ENCODE data around the gene CLNK. TPM values are rescaled to one million over a fixed set of nuclear protein-coding genes. Genes with fewer than 3 reads are reported as not detected.

Gene CLNK
- total RNA-seq, 2 donors from 2014 or later = not detected

GRCh38 chr4:10490996-10491395 is 193.6 kb downstream of the CLNK start:
- Mint-ChIP-seq H3K36me3 (ENCODE audit: low read depth) (no peaks in the 10 kb centered on the region), H3K4me1 (no peaks in the 10 kb centered on the region), H3K27ac (no peak overlapping the region), H3K9me3 (no peaks in the 10 kb centered on the region), H3K4me3 (no peak overlapping the region), H3K27me3 (peaks cover 18% of the 10 kb centered on the region)
- ATAC-seq (replicated peaks) = no peak

GRCh38 chr4:10482913-10483312 is 201.7 kb downstream of the CLNK start:
- Mint-ChIP-seq H3K36me3 (ENCODE audit: low read depth) (no peaks in the 10 kb centered on the region), H3K27ac (no peak overlapping the region), H3K4me3 (no peak overlapping the region), H3K27me3 (peaks cover 25% of the 10 kb centered on the region), H3K4me1 (no peaks in the 10 kb centered on the region), H3K9me3 (no peaks in the 10 kb centered on the region)
- ATAC-seq (replicated peaks) = no peak

DNA sequence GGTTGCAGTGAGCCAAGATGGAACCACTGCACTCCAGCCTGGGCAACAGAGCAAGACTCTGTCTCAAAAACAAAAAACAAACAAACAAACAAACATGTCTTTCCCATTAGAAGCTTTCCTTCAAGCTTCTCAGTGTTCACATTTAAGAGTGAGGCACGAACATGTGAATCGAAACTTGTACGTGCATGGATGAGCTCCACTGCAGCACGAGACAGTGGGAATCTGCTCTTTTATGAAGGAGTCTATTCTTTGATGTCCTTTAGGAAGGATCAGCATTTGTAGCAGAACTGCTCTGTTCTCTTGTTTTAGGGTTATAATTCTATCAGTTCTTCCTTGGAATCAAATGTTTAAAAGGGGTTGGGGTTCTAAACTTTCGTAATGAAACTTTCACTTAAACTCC is 204.0 kb downstream of the CLNK start:
- no peak overlapping the region for H3K4me3 Mint-ChIP-seq
- no peaks in the 10 kb centered on the region for H3K36me3 Mint-ChIP-seq (ENCODE audit: low read depth)
- H3K4me1 Mint-ChIP-seq = no peaks in the 10 kb centered on the region

GRCh38 chr4:10478621-10479020 is 205.9 kb downstream of the CLNK start:
- Mint-ChIP-seq H3K9me3 (no peaks in the 10 kb centered on the region), H3K27me3 (peaks cover 17% of the 10 kb centered on the region), H3K4me3 (no peak overlapping the region), H3K27ac (no peak overlapping the region), H3K4me1 (no peaks in the 10 kb centered on the region), H3K36me3 (ENCODE audit: low read depth) (no peaks in the 10 kb centered on the region)
- no peak for ATAC-seq (replicated peaks)

More for the DNA sequence above, 204.0 kb downstream of the CLNK start:
- no peak for ATAC-seq (replicated peaks)
- Mint-ChIP-seq H3K27ac (no peak overlapping the region), H3K9me3 (no peaks in the 10 kb centered on the region), H3K27me3 (peaks cover 13% of the 10 kb centered on the region)

GRCh38 chr4:10470505-10470904 is 214.1 kb downstream of the CLNK start:
- H3K27ac Mint-ChIP-seq = no peak overlapping the region
- H3K4me1 Mint-ChIP-seq = no peaks in the 10 kb centered on the region
- no peak for ATAC-seq (replicated peaks)
- no peak overlapping the region for H3K4me3 Mint-ChIP-seq
- H3K9me3 Mint-ChIP-seq = no peaks in the 10 kb centered on the region
- no peaks in the 10 kb centered on the region for H3K36me3 Mint-ChIP-seq (ENCODE audit: low read depth)
- peaks cover 12% of the 10 kb centered on the region for H3K27me3 Mint-ChIP-seq

DNA sequence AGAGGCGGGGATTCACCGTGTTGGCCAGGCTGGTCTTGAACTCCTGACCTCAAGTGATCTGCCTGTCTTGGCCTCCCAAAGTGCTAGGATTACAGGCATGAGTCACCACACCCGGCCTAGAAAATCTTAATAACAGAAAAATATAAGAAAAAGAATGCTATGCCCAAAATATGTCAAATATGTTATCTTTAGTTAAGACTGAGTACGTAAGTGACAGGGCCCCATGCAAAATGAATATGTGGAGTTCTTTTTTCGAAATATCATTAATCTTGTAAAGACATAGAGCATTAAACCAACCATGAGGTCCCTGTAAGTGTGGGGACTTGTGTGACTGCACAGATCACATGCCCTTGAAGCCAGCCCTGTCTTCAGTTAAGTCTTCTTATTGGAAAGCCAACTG is 218.4 kb downstream of the CLNK start:
- no peaks in the 10 kb centered on the region for H3K4me1 Mint-ChIP-seq
- no peak overlapping the region for H3K4me3 Mint-ChIP-seq
- no peak for ATAC-seq (replicated peaks)
- no peak overlapping the region for H3K27ac Mint-ChIP-seq
- no peaks in the 10 kb centered on the region for H3K36me3 Mint-ChIP-seq (ENCODE audit: low read depth)
- H3K27me3 Mint-ChIP-seq = peaks cover 31% of the 10 kb centered on the region
- H3K9me3 Mint-ChIP-seq = no peaks in the 10 kb centered on the region

GRCh38 chr4:10462876-10463275 is 221.7 kb downstream of the CLNK start:
- no peaks in the 10 kb centered on the region for H3K9me3 Mint-ChIP-seq

GRCh38 chr4:10461850-10462400 is 222.6 kb downstream of the CLNK start:
- peaks cover 12% of the 10 kb centered on the region for H3K4me1 Mint-ChIP-seq
- H3K27ac Mint-ChIP-seq = no peak overlapping the region

More at GRCh38 chr4:10462876-10463275, 221.7 kb downstream of the CLNK start:
- no peaks in the 10 kb centered on the region for H3K36me3 Mint-ChIP-seq (ENCODE audit: low read depth)
- peaks cover 12% of the 10 kb centered on the region for H3K4me1 Mint-ChIP-seq
- no peak overlapping the region for H3K27ac Mint-ChIP-seq
- ATAC-seq (replicated peaks) = no peak
- no peak overlapping the region for H3K4me3 Mint-ChIP-seq
- H3K27me3 Mint-ChIP-seq = peaks cover 35% of the 10 kb centered on the region

DNA sequence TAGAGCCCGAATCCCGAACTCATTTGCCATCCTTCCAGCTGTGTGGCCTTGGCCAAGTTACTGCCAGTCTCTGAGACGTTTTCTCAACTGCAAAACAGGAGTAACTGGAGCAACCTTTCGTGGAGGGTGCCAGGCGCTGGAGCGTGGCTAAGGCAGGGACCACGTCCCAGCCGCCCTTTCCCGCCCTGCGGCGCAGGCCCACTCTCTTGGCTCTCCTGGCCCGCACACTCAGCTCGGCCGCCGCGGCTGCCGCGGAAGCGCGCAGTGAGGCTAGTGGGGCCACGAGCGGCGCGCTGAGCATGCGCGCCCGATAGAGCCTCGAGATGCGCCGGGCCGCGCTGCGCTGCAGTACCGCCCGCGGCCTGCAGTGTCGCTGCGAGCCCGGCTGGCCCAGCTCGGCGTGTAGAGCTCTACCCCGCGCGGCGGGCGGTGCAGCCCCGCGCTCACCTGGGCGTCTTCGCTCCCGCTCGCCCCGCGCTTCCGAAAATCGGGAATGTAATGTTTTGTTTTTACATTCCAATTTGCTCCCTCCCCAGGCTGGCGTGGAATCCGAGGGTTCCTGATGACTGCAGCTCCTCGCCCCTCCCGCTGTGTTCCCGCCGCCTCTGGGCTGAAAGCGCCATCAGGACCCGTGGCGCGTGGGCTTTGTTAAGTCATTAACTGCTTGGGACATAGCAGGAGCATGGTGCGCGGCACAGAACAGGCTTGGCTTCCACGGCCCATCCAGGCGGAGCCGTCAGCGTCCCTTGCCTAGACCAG is 223.3 kb downstream of the CLNK start:
- peak; percentile 74 for ATAC-seq (replicated peaks)
- peaks cover 27% of the 10 kb centered on the region for H3K27me3 Mint-ChIP-seq
- H3K9me3 Mint-ChIP-seq = no peaks in the 10 kb centered on the region
- H3K36me3 Mint-ChIP-seq (ENCODE audit: low read depth) = peaks cover 4% of the 10 kb centered on the region
- peak overlapping the region; percentile 14 for H3K27ac Mint-ChIP-seq
- peaks cover 12% of the 10 kb centered on the region for H3K4me1 Mint-ChIP-seq
- peak overlapping the region; percentile 69 for H3K4me3 Mint-ChIP-seq

More at GRCh38 chr4:10461850-10462400, 222.6 kb downstream of the CLNK start:
- ATAC-seq (replicated peaks) = no peak
- no peaks in the 10 kb centered on the region for H3K9me3 Mint-ChIP-seq
- peaks cover 30% of the 10 kb centered on the region for H3K27me3 Mint-ChIP-seq
- no peaks in the 10 kb centered on the region for H3K36me3 Mint-ChIP-seq (ENCODE audit: low read depth)
- H3K4me3 Mint-ChIP-seq = peak overlapping the region; percentile 69

GRCh38 chr4:10460313-10461047 is 224.1 kb downstream of the CLNK start:
- peaks cover 27% of the 10 kb centered on the region for H3K27me3 Mint-ChIP-seq
- H3K9me3 Mint-ChIP-seq = no peaks in the 10 kb centered on the region
- peaks cover 8% of the 10 kb centered on the region for H3K36me3 Mint-ChIP-seq (ENCODE audit: low read depth)
- peaks cover 12% of the 10 kb centered on the region for H3K4me1 Mint-ChIP-seq
- peak overlapping the region; percentile 14 for H3K27ac Mint-ChIP-seq
- H3K4me3 Mint-ChIP-seq = peak overlapping the region; percentile 69
- ATAC-seq (replicated peaks) = peak; percentile 66

DNA sequence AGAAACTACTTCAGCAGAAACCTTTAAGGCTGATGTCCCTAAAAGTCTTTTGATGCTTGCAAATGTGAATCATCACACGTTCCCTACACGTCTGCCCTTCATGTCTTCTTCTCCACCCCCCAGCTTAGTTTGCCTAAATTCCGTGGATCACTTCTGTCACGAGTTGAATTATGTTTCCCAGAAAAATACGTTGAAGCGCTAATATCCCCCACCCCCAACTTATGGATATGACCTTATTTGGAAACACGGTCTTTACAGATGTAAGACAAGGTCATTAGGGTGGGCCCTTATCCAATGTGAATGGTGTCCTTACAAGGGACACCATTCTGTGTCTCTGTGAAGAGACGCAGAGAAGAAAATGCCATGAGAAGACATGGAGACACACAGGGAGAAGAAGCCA is 225.3 kb downstream of the CLNK start:
- H3K27ac Mint-ChIP-seq = peak overlapping the region; percentile 28
- H3K4me3 Mint-ChIP-seq = peak overlapping the region; percentile 29
- H3K27me3 Mint-ChIP-seq = peaks cover 19% of the 10 kb centered on the region
- peaks cover 3% of the 10 kb centered on the region for H3K9me3 Mint-ChIP-seq
- H3K4me1 Mint-ChIP-seq = peaks cover 17% of the 10 kb centered on the region
- ATAC-seq (replicated peaks) = no peak
- H3K36me3 Mint-ChIP-seq (ENCODE audit: low read depth) = peaks cover 18% of the 10 kb centered on the region

GRCh38 chr4:10458177-10458576 is 226.4 kb downstream of the CLNK start:
- Mint-ChIP-seq H3K4me1 (peaks cover 21% of the 10 kb centered on the region), H3K27me3 (peaks cover 14% of the 10 kb centered on the region), H3K36me3 (ENCODE audit: low read depth) (peaks cover 30% of the 10 kb centered on the region), H3K27ac (no peak overlapping the region), H3K4me3 (no peak overlapping the region), H3K9me3 (peaks cover 3% of the 10 kb centered on the region)
- no peak for ATAC-seq (replicated peaks)

- ATAC-seq (replicated peaks) = peak; percentile 78
- Mint-ChIP-seq H3K36me3 (ENCODE audit: low read depth) (peaks cover 38% of the 10 kb centered on the region), H3K27ac (peak within 1 kb of the TSS; percentile 76), H3K4me1 (peaks cover 21% of the 10 kb centered on the region), H3K4me3 (peak within 1 kb of the TSS; percentile 92), H3K9me3 (peaks cover 3% of the 10 kb centered on the region), H3K27me3 (peaks cover 7% of the 10 kb centered on the region)
Observed at GRCh38 chr4:10457255-10457801, 227.2 kb downstream of the CLNK start, which contains the start of gene ZNF518B. TSS of gene ZNF518B (minus strand) at chr4:10457426. CDS start at chr4:10446328, 11,098 bp downstream.

DNA sequence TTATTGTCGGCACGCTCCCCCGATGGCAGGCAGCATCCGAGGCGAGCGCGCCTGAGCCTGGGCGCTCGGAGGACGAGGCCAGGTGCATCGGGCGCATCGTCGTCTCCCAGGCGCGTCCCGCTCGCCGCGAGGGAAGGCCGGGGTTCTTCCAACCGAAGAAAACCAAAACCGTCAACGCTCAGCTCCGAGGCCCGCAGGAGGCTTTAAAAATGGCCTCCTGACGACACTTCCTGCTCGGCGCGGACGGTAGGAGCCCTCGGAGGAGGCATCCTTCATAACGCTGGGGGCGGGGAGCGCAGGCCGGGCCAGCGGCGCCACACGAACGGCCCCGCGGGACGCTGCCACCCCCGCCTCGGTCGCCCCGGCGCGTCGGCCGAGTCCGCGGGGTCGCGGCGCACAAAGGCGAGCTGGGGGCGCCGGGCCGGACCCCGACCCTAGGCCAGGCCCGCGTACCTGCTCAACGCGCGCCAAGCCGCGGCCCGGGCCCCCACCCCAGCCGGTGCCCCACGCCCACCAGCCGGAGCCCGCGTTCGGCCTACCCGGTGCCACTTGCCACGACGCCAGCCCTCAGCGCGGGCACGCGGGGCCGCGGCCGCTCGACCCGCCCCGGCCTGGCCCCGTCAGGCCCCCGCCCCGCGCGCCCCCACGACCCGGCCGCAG is 227.8 kb downstream of the CLNK start:
- peaks cover 21% of the 10 kb centered on the region for H3K4me1 Mint-ChIP-seq
- H3K27ac Mint-ChIP-seq = peak overlapping the region; percentile 76
- H3K4me3 Mint-ChIP-seq = peak overlapping the region; percentile 92
- H3K27me3 Mint-ChIP-seq = peaks cover 4% of the 10 kb centered on the region
- peak; percentile 69 for ATAC-seq (replicated peaks)
- H3K9me3 Mint-ChIP-seq = peaks cover 3% of the 10 kb centered on the region
- peaks cover 44% of the 10 kb centered on the region for H3K36me3 Mint-ChIP-seq (ENCODE audit: low read depth)
